WTC11 (cell line): ENCODE results near the gene AMER1. TPM values are rescaled to one million over a fixed set of nuclear protein-coding genes. Genes with fewer than 3 reads are reported as not detected.

Experiments
- ATAC-seq: fragments of 200-7000 bp; cut with Tn5 transposase; 2 replicates; pipeline ENCODE4 v1.10.0; 2021; ENCODE audit warnings: mild to moderate bottlenecking, moderate library complexity
- CTCF ChIA-PET: fragments of 300-600 bp; sonication (Branson Sonifier 250); formaldehyde crosslinking; loops from one replicate; lab custom pipeline; 2021; ENCODE audit warnings: antibody characterized with exemption; lab: Charles Lee
- POLR2A ChIA-PET: fragments of 350-600 bp; sonication (Branson Sonifier 250); formaldehyde crosslinking; loops from one replicate; lab custom pipeline; 2021; ENCODE audit warnings: antibody characterized with exemption; lab: Charles Lee
- DNase-seq: peaks from one replicate; pipeline ENCODE4 v3.0.0; 2021; ENCODE audit warnings: low spot score
- H3K27ac Mint-ChIP-seq: 2 replicates; pipeline ENCODE4 v1.8.0; 2021; ENCODE audit warnings: mixed read lengths
- H3K27me3 Mint-ChIP-seq: 2 replicates; pipeline ENCODE4 v1.8.0; 2021; ENCODE audit warnings: low read depth, mild to moderate bottlenecking, moderate library complexity, mixed read lengths
- H3K36me3 Mint-ChIP-seq: 2 replicates; pipeline ENCODE4 v1.8.0; 2021; ENCODE audit warnings: mixed read lengths
- H3K4me1 Mint-ChIP-seq: 2 replicates; pipeline ENCODE4 v1.8.0; 2022; ENCODE audit warnings: mixed read lengths
- H3K4me3 Mint-ChIP-seq: 2 replicates; pipeline ENCODE4 v1.8.0; 2021; ENCODE audit warnings: mild to moderate bottlenecking, moderate library complexity, mixed read lengths
- H3K9me3 Mint-ChIP-seq: 2 replicates; pipeline ENCODE4 v1.8.0; 2021; ENCODE audit warnings: mixed read lengths
- CBFB ChIP-seq: sonication (generic); formaldehyde crosslinking; IDR thresholded peaks from 2 replicates; pipeline ENCODE4 v1.8.1; 2022; ENCODE audit warnings: mild to moderate bottlenecking, low read depth, missing genetic modification reagents
- CREB1 ChIP-seq: sonication (generic); formaldehyde crosslinking; IDR thresholded peaks from 2 replicates; pipeline ENCODE4 v1.8.0; 2023; ENCODE audit warnings: mild to moderate bottlenecking, missing genetic modification reagents
- FOXJ3 ChIP-seq: sonication (generic); formaldehyde crosslinking; IDR thresholded peaks from 2 replicates; pipeline ENCODE4 v1.9.0; 2021; ENCODE audit warnings: missing genetic modification reagents, mild to moderate bottlenecking, borderline replicate concordance
- FOXK1 ChIP-seq: sonication (generic); formaldehyde crosslinking; IDR thresholded peaks from 2 replicates; pipeline ENCODE4 v1.8.0; 2022; ENCODE audit warnings: mild to moderate bottlenecking, moderate library complexity, missing genetic modification reagents
- FOXP1 ChIP-seq: sonication (generic); formaldehyde crosslinking; IDR thresholded peaks from 2 replicates; pipeline ENCODE4 v1.8.0; 2022; ENCODE audit warnings: missing genetic modification reagents, mild to moderate bottlenecking, moderate library complexity, borderline replicate concordance
- GABPB1 ChIP-seq: sonication (generic); formaldehyde crosslinking; IDR thresholded peaks from 2 replicates; pipeline ENCODE4 v1.8.1; 2023; ENCODE audit warnings: mild to moderate bottlenecking, missing genetic modification reagents
- JUN ChIP-seq: sonication (generic); formaldehyde crosslinking; IDR thresholded peaks from 2 replicates; pipeline ENCODE4 v1.8.0; 2023; ENCODE audit warnings: mild to moderate bottlenecking, missing genetic modification reagents
- KAT7 ChIP-seq: sonication (generic); formaldehyde crosslinking; IDR thresholded peaks from 2 replicates; pipeline ENCODE4 v1.8.1; 2023; ENCODE audit warnings: missing genetic modification reagents, mild to moderate bottlenecking, borderline replicate concordance
- MXD4 ChIP-seq: fragments of 250-450 bp; sonication (Bioruptor Pico); IDR thresholded peaks from 2 replicates; pipeline ENCODE4 v1.8.0; 2021; ENCODE audit warnings: mild to moderate bottlenecking, moderate library complexity, borderline replicate concordance
- NFYB ChIP-seq: sonication (generic); formaldehyde crosslinking; conservative IDR thresholded peaks from 2 replicates; pipeline ENCODE4 v1.8.0; 2022; ENCODE audit warnings: low read depth, missing genetic modification reagents
- NR3C1 ChIP-seq: sonication (generic); formaldehyde crosslinking; conservative IDR thresholded peaks from 2 replicates; pipeline ENCODE4 v1.8.1; 2023; ENCODE audit warnings: low read depth, mild to moderate bottlenecking, missing genetic modification reagents
- PRRX2 ChIP-seq: fragments of 250-450 bp; sonication (Bioruptor Pico); IDR thresholded peaks from 2 replicates; pipeline ENCODE4 v1.8.0; 2021; ENCODE audit warnings: mild to moderate bottlenecking
- SMAD3 ChIP-seq: sonication (generic); formaldehyde crosslinking; IDR thresholded peaks from 2 replicates; pipeline ENCODE4 v1.8.0; 2022; ENCODE audit warnings: missing genetic modification reagents, mild to moderate bottlenecking, borderline replicate concordance
- SP1 ChIP-seq: sonication (generic); formaldehyde crosslinking; conservative IDR thresholded peaks from 2 replicates; pipeline ENCODE4 v1.8.1; 2022; ENCODE audit warnings: missing genetic modification reagents
- TCF7 ChIP-seq: sonication (generic); formaldehyde crosslinking; IDR thresholded peaks from 2 replicates; pipeline ENCODE4 v1.8.0; 2022; ENCODE audit warnings: mild to moderate bottlenecking, low read depth, missing genetic modification reagents, moderate library complexity
- ZMAT4 ChIP-seq: fragments of 250-450 bp; sonication (Bioruptor Pico); IDR thresholded peaks from 2 replicates; pipeline ENCODE4 v1.9.0; 2021; ENCODE audit warnings: mild to moderate bottlenecking
- ZNF138 ChIP-seq: sonication (generic); formaldehyde crosslinking; conservative IDR thresholded peaks from 2 replicates; pipeline ENCODE4 v1.8.1; 2022; ENCODE audit warnings: mild to moderate bottlenecking, moderate library complexity, missing genetic modification reagents
- ZNF423 ChIP-seq: fragments of 250-450 bp; sonication (Bioruptor Pico); IDR thresholded peaks from 2 replicates; pipeline ENCODE4 v2.1.2; 2022; ENCODE audit warnings: mild to moderate bottlenecking, moderate library complexity
- ZNF425 ChIP-seq: fragments of 250-450 bp; sonication (Bioruptor Pico); conservative IDR thresholded peaks from 2 replicates; pipeline ENCODE4 v1.9.0; 2021; ENCODE audit warnings: mild to moderate bottlenecking
- total RNA-seq: library from RNA; stranded (reverse); gene quantifications from 3 replicates; pipeline ENCODE4 v1.2.3, GENCODE V29; 2021
- TF ChIP-seq, protein P1 (sequence below): sonication (generic); formaldehyde crosslinking; IDR thresholded peaks from 2 replicates; pipeline ENCODE4 v1.8.1; 2022; ENCODE audit warnings: mild to moderate bottlenecking, moderate library complexity, missing genetic modification reagents
- TF ChIP-seq, protein P2 (sequence below): sonication (generic); formaldehyde crosslinking; conservative IDR thresholded peaks from 2 replicates; pipeline ENCODE4 v1.8.1; 2023; ENCODE audit warnings: mild to moderate bottlenecking, low read depth, missing genetic modification reagents, moderate library complexity
- TF ChIP-seq, protein P3 (sequence below): sonication (generic); formaldehyde crosslinking; IDR thresholded peaks from 2 replicates; pipeline ENCODE4 v1.8.1; 2023; ENCODE audit warnings: mild to moderate bottlenecking, missing genetic modification reagents, borderline replicate concordance

The AMER1 gene
- total RNA-seq, 1 experiment from 2014 or later: 9.9 TPM

GRCh38 chrX:64206556-64207162, 1.2 kb upstream of the AMER1 start:
- ATAC-seq: no peak
- peaks cover 13% of the 10 kb centered on the region for H3K4me1 Mint-ChIP-seq
- no peaks in the 10 kb centered on the region for H3K36me3 Mint-ChIP-seq
- no peak overlapping the region; the same call in 1 of the 2 replicates for H3K27ac Mint-ChIP-seq
- CTCF ChIA-PET: interaction anchor here (1.9 to 3.1 kb wide), 2 partner anchors 113 to 276 kb away, joined by 9 to 10 read pairs; no protein-coding TSS in a partner anchor
- peaks cover 14% of the 10 kb centered on the region for H3K27me3 Mint-ChIP-seq
- no peak for TF ChIP-seq ZNF425 (CRISPR knock-in tag)
- no peak for TF ChIP-seq ZNF423
- TF ChIP-seq NR3C1 (CRISPR knock-in tag): no peak
- TF ChIP-seq, protein P1, sequence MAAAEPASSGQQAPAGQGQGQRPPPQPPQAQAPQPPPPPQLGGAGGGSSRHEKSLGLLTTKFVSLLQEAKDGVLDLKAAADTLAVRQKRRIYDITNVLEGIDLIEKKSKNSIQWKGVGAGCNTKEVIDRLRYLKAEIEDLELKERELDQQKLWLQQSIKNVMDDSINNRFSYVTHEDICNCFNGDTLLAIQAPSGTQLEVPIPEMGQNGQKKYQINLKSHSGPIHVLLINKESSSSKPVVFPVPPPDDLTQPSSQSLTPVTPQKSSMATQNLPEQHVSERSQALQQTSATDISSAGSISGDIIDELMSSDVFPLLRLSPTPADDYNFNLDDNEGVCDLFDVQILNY (CRISPR knock-in tag): no peak
- no peak for TF ChIP-seq MXD4 (CRISPR knock-in tag)
- TF ChIP-seq TCF7 (CRISPR knock-in tag): no peak
- no peak for TF ChIP-seq JUN (CRISPR knock-in tag)
- TF ChIP-seq SMAD3 (CRISPR knock-in tag): no peak
- TF ChIP-seq KAT7 (CRISPR knock-in tag): no peak
- no peak for TF ChIP-seq CBFB (CRISPR knock-in tag)
- TF ChIP-seq GABPB1 (CRISPR knock-in tag): no peak
- TF ChIP-seq ZNF138 (CRISPR knock-in tag): no peak
- TF ChIP-seq, protein P2, sequence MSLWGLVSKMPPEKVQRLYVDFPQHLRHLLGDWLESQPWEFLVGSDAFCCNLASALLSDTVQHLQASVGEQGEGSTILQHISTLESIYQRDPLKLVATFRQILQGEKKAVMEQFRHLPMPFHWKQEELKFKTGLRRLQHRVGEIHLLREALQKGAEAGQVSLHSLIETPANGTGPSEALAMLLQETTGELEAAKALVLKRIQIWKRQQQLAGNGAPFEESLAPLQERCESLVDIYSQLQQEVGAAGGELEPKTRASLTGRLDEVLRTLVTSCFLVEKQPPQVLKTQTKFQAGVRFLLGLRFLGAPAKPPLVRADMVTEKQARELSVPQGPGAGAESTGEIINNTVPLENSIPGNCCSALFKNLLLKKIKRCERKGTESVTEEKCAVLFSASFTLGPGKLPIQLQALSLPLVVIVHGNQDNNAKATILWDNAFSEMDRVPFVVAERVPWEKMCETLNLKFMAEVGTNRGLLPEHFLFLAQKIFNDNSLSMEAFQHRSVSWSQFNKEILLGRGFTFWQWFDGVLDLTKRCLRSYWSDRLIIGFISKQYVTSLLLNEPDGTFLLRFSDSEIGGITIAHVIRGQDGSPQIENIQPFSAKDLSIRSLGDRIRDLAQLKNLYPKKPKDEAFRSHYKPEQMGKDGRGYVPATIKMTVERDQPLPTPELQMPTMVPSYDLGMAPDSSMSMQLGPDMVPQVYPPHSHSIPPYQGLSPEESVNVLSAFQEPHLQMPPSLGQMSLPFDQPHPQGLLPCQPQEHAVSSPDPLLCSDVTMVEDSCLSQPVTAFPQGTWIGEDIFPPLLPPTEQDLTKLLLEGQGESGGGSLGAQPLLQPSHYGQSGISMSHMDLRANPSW (CRISPR knock-in tag): no peak
- TF ChIP-seq, all 79 proteins: peak for 0
- POLR2A ChIA-PET: no interaction called here
- Mint-ChIP-seq H3K9me3 (no peaks in the 10 kb centered on the region), H3K4me3 (peak overlapping the region; percentile 73)
- no peak for DNase-seq

DNA sequence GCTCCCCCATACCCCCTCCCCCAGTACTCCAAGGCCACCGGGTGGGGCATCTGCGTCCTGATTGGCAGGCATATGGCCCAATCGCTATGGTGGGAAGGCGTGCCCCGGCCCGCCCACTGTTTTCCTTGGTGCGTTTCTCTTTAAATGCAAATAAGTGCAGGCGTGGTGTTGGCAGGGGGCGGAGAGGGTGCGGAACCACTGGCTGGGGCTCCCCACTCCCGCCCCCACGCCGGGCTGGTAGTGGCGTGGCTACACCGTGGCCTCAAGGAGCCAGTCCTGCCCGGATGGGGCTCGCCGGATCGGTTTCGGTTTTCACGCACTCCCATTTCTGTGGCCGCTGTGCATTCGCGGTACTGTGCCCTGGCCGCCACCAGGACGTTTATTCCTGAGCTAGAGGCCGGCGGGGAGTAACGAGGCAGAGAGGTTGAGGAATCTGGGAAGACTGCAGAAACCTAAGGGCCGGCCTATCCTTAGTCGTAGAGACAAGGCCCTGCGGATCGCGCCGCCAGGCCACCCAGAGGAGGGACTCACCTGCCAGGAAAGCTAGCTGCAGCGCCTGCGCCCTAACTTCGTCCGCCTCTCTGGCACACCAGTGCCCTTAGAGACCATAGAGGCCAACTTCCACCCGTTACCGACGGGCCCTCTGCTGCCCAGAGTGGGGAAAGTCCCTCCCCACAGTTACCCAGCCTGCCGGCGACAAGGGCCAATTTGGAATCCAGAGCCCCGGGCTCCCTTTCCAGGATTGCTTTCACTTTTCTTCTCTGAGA, 410 bp upstream of the AMER1 start:
- Mint-ChIP-seq H3K36me3 (no peaks in the 10 kb centered on the region), H3K27me3 (peaks cover 14% of the 10 kb centered on the region), H3K27ac (peak overlapping the region; percentile 80; the same call in 1 of the 2 replicates)
- ATAC-seq: peak; percentile 85
- TF ChIP-seq, protein P3, sequence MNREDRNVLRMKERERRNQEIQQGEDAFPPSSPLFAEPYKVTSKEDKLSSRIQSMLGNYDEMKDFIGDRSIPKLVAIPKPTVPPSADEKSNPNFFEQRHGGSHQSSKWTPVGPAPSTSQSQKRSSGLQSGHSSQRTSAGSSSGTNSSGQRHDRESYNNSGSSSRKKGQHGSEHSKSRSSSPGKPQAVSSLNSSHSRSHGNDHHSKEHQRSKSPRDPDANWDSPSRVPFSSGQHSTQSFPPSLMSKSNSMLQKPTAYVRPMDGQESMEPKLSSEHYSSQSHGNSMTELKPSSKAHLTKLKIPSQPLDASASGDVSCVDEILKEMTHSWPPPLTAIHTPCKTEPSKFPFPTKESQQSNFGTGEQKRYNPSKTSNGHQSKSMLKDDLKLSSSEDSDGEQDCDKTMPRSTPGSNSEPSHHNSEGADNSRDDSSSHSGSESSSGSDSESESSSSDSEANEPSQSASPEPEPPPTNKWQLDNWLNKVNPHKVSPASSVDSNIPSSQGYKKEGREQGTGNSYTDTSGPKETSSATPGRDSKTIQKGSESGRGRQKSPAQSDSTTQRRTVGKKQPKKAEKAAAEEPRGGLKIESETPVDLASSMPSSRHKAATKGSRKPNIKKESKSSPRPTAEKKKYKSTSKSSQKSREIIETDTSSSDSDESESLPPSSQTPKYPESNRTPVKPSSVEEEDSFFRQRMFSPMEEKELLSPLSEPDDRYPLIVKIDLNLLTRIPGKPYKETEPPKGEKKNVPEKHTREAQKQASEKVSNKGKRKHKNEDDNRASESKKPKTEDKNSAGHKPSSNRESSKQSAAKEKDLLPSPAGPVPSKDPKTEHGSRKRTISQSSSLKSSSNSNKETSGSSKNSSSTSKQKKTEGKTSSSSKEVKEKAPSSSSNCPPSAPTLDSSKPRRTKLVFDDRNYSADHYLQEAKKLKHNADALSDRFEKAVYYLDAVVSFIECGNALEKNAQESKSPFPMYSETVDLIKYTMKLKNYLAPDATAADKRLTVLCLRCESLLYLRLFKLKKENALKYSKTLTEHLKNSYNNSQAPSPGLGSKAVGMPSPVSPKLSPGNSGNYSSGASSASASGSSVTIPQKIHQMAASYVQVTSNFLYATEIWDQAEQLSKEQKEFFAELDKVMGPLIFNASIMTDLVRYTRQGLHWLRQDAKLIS: no peak
- TF ChIP-seq SP1 (CRISPR knock-in tag) (peak; percentile 83), PRRX2 (CRISPR knock-in tag) (no peak), CREB1 (CRISPR knock-in tag) (no peak), FOXP1 (CRISPR knock-in tag) (no peak), FOXJ3 (CRISPR knock-in tag) (no peak), NFYB (CRISPR knock-in tag) (peak; percentile 83), GABPB1 (CRISPR knock-in tag) (no peak), SMAD3 (CRISPR knock-in tag) (no peak), ZMAT4 (no peak), FOXK1 (CRISPR knock-in tag) (0 out of 2 replicates have a peak, but pooled peaks have one; percentile 13)
- TF ChIP-seq, all 79 proteins: peak for 3
- Mint-ChIP-seq H3K4me3 (peak overlapping the region; percentile 73), H3K9me3 (no peaks in the 10 kb centered on the region), H3K4me1 (peaks cover 13% of the 10 kb centered on the region)
- peak; percentile 89 for DNase-seq
- CTCF ChIA-PET: interaction anchor here (1.0 to 3.1 kb wide), 4 partner anchors 53 to 422 kb away, joined by 3 to 11 read pairs (median 10); no protein-coding TSS in a partner anchor
- POLR2A ChIA-PET: no interaction called here
